ENCODE data around the gene ARIH2. TPM values are rescaled to one million over a fixed set of nuclear protein-coding genes. Genes with fewer than 3 reads are reported as not detected.

ARIH2 gene
- total RNA-seq, 1 donor from 2014 or later: 82.3 TPM

DNA sequence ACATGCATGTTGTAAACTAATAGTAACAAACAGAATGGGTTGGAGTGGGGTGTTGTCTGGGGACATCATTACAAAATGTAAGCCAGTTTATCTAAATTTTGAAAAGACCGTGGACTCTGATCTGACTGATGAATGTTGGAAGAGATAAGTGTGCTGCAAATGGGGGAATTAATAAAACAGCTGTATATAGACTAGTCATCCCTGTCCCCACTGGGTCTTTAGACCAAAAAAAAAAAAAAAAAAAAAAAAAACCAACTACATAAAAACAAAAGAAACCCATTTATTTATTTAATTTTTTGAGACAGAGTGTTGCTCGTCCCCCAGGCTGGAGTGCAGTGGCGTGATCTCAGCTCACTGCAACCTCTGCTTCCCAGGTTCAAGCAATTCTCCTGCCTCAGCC, 20.0 kb downstream of the ARIH2 start:
- TF ChIP-seq, protein P1, sequence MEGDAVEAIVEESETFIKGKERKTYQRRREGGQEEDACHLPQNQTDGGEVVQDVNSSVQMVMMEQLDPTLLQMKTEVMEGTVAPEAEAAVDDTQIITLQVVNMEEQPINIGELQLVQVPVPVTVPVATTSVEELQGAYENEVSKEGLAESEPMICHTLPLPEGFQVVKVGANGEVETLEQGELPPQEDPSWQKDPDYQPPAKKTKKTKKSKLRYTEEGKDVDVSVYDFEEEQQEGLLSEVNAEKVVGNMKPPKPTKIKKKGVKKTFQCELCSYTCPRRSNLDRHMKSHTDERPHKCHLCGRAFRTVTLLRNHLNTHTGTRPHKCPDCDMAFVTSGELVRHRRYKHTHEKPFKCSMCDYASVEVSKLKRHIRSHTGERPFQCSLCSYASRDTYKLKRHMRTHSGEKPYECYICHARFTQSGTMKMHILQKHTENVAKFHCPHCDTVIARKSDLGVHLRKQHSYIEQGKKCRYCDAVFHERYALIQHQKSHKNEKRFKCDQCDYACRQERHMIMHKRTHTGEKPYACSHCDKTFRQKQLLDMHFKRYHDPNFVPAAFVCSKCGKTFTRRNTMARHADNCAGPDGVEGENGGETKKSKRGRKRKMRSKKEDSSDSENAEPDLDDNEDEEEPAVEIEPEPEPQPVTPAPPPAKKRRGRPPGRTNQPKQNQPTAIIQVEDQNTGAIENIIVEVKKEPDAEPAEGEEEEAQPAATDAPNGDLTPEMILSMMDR (IDR thresholded peaks at IDR 0.05): no peak
- intact Hi-C loops (cut with DNase I): no loop called here
- Histone ChIP-seq H3K4me3 (no peak overlapping the region), H3K27ac (no peak overlapping the region), H3K27me3 (no peaks in the 10 kb centered on the region), H3K36me3 (peaks cover 10% of the 10 kb centered on the region in 2 donors), H3K9me3 (no peaks in the 10 kb centered on the region), H3K4me1 (no peaks in the 10 kb centered on the region)
- DNase-seq (ENCODE audit: low spot score in 2 of 2): no peak

DNA sequence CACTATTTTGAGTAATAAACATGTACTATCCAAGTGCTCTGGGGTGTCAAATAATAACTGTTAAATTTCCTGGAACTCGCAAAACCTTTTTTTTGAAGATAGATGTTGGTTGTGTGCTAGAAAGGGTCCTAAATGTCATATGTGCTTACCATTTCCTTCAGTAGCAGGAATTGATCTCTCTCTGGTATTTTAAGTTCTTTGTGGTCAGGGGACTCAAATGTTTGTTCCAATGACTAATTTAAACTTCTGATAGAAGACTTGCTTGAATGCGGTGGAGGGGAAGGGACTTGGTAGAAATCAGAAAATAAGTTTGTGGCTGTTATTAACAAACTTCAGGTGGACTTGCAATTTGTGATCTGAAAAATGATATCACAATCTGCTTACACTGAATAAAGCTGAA, 26.8 kb downstream of the ARIH2 start:
- H3K27ac ChIP-seq: no peak overlapping the region
- TF ChIP-seq, protein P1 (IDR thresholded peaks at IDR 0.05): no peak
- H3K9me3 ChIP-seq: no peaks in the 10 kb centered on the region
- intact Hi-C loops (cut with DNase I): no loop called here
- no peak for DNase-seq (ENCODE audit: low spot score in 2 of 2)
- no peaks in the 10 kb centered on the region for H3K4me1 ChIP-seq
- H3K27me3 ChIP-seq: no peaks in the 10 kb centered on the region
- no peak overlapping the region for H3K4me3 ChIP-seq
- peaks cover 2 to 8% of the 10 kb centered on the region in 2 donors for H3K36me3 ChIP-seq

DNA sequence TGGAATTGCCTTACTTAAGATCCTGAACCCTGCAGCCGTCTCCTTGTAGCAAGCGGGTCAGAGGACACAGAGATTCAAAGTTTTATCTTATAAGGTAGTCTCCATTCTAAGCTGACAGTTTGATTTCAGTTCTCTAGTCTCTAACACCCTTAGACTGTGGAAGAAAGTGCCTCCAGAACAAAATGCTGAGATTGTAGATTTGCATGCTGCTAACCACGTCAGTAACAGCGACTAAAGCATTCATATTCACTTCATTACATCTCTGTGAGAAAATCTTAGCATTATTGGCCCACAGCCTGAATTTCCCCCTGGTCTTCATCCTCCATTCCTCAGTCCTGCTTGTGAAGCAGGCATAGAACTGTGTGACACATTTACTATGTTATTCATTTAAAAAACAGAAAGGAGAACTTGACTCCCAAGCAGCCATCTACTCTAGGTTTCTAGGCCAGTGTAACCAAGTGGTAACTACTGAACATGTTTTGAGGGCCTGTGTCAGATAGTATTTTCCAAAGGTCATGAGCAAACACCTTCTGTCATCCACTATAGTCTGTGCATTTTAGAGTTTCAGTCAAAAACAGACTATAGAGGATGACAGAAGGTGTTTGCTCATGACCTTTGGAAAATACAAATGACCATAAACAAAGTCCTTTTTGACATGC, 27.4 kb downstream of the ARIH2 start:
- Histone ChIP-seq H3K27me3 (no peaks in the 10 kb centered on the region), H3K4me3 (no peak overlapping the region), H3K27ac (no peak overlapping the region), H3K9me3 (no peaks in the 10 kb centered on the region), H3K36me3 (peaks cover 2 to 8% of the 10 kb centered on the region in 2 donors), H3K4me1 (no peaks in the 10 kb centered on the region)
- no peak for DNase-seq (ENCODE audit: low spot score in 2 of 2)
- TF ChIP-seq, protein P1 (IDR thresholded peaks at IDR 0.05): no peak
- intact Hi-C loops (cut with DNase I): no loop called here

DNA sequence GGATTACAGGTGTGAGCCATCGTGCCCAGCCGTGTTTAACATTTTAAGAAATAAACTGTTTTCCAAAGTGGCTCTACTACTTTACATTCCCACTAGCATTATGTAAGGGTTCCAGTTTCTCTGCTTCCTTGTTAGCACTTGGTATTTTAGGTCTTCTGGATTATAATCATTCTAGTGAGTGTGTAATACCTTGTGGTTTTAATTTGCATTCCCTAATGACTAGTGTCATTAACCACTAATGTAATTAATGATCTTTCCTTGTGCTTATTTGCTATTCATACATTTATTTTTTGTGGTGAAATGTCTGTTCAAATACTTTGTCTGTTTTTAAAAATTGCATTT, 30.7 kb downstream of the ARIH2 start:
- no peaks in the 10 kb centered on the region for H3K4me1 ChIP-seq
- no peaks in the 10 kb centered on the region for H3K9me3 ChIP-seq
- no peak for DNase-seq (ENCODE audit: low spot score in 2 of 2)
- peak overlapping the region in 1 of 2 donors; percentile 36 for H3K4me3 ChIP-seq
- H3K36me3 ChIP-seq: peaks cover 11 to 19% of the 10 kb centered on the region in 2 donors
- intact Hi-C loops (cut with DNase I): no loop called here
- peak overlapping the region; percentile 69 to 75 for H3K27ac ChIP-seq
- TF ChIP-seq, protein P1 (IDR thresholded peaks at IDR 0.05): no peak
- H3K27me3 ChIP-seq: no peaks in the 10 kb centered on the region

DNA sequence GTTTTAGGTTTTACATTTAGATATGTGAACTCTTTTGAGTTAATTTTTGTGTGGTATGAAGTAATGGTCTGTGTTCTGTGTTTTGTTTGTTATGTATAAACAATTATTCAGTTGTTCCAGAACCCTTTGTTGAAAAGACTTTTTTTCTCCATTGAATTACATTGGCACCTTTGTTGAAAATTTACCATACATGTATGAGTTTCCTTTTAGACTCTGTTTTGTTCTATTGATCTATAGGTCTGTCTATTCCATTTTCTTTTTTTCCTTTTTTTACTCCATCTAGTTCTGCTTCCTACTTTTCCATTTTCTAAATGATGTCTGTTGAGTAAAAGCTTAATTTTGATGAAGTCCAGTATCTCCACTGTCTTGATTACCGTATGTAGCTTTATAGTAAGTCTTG, 31.4 kb downstream of the ARIH2 start:
- intact Hi-C loops (cut with DNase I): no loop called here

More for the DNA sequence above, 31.4 kb downstream of the ARIH2 start:
- H3K4me3 ChIP-seq: no peak overlapping the region
- no peaks in the 10 kb centered on the region for H3K27me3 ChIP-seq
- no peak for DNase-seq (ENCODE audit: low spot score in 2 of 2)
- H3K9me3 ChIP-seq: no peaks in the 10 kb centered on the region
- H3K27ac ChIP-seq: peak overlapping the region in 1 of 2 donors; percentile 75
- no peaks in the 10 kb centered on the region for H3K4me1 ChIP-seq
- TF ChIP-seq, protein P1 (IDR thresholded peaks at IDR 0.05): no peak
- peaks cover 11 to 21% of the 10 kb centered on the region in 2 donors for H3K36me3 ChIP-seq

Data from ascending aorta (tissue), 2 donors.